Pulmonary artery endothelial cell (primary cell): ENCODE measurements around the gene OCA2. TPM values are rescaled to one million over a fixed set of nuclear protein-coding genes. Genes with fewer than 3 reads are reported as not detected.
"Not testable (repeated sequence)": the region's sequence is repeated elsewhere in the genome, so short reads cannot be mapped to it uniquely, and the experiment has no call there.

Source experiments
- DNase-seq: peaks from one replicate; pipeline ENCODE4 v3.0.0-alpha.2; 2011; ENCODE audit warnings: low read depth, low spot score
- total RNA-seq: library from RNA; depleted of rRNA; stranded (reverse); fragments of >200 nt; gene quantifications from 2 replicates; pipeline ENCODE4 v1.2.3, GENCODE V29; 2014

The OCA2 gene
- total RNA-seq, 1 donor from 2014 or later, result not detected

DNA sequence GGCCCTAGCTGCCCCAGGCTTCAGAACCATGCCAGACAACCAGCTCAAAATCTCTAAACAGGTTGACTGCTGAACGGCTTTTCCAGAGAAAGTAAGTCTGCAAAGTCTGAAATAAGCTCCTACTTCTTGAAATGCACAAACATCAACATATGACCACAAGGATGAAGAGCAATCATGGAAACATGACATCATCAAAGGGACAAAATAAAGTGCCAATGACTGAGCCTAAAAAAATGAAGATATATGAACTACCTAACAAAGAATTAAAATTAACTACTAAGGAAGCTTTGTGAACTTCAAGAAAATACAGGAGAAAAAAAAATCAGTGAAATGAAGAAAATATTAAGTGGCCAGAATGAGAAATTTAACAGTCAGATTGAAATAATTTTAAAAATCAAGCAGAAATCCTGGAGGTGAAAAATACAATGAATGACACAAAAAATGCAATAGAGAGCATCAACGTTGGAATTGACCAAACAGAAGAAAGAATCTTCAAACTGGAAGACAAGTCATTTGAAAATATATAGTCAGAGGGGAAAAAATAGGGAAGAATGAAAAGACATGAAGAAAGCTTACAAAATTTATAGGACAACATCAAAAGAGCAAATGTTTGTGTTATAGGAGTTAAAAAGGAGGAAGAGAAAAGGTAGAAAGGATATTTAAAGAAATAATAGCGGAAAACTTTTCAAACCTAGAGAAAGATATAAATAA lies 364.2 kb downstream of the OCA2 start:
- DNase-seq, result no peak

DNA sequence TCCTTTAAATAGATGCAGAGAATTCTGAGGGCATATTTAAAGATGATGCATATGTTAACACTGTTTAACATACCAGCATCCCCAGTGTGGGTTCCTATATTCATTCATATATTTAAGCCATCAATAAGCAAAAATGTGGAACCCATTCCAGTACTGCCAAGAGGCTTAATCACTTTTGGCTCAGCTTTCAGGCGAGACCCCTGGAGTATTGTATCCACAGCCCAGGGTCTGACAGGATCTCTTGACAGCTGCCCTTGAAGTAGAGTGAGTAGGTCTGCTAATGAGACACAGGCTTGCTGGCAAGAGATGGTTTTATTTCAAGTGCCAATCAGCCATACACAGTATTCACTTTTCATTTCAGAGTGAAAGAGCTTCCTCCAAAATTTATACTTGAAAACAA lies 367.3 kb downstream of the OCA2 start:
- DNase-seq, result no peak

DNA sequence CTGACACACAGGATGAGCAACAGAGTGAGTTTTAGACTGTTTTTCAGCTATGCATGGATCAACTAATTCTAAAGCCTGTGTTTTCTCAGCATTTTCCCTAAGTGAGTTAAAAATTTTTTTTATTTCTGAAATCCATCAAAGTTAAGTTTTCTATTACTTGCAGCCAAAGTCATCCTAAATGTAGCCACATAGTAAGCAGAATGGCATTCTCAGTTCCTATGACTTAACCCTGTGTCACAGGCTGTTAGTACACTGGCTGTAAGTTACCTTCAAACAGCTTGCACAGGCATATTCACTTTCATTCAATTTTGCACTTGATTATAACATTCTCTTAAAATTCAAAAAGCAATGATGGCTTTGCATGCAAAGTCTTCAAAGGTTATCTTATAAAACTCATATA lies 368.2 kb downstream of the OCA2 start:
- no peak for DNase-seq

DNA sequence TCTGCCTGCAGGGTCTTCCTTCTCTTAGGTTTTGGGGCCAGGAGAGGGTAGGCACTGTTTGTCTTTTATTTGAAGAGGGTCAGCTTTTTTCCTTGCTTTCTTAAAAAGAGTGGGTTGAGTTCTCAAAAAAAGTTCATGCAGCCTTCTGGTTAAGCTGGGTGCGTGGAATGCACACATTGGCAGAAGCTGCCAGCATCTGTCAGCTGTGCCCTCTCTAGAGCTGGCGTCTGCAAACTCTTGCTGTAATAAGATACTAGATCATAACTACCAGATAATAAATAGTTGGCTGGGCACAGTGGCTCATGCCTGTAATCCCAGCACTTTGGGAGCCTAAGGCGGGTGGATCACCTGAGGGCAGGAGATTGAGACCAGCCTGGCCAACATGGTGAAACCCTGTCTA lies 373.4 kb downstream of the OCA2 start:
- DNase-seq, result no peak

DNA sequence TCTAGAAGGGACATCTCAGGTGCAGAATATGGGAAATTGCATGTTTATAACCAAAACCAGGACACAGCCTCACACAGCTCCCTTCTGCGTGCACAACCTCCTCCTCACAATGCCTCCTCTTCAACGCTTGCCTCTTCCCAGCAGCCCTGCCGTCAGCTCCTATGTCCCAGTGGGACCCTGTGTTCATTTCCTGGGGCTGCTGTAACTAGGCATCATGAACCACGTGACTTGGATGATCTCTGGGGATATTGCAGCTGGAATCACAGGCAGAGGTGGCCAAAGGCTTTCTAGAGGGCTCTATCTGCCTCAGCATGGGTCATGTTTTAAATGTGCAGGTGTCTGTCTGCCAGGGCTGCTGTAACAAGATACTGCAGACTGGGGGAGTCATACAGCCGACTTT lies 375.3 kb downstream of the OCA2 start:
- no peak for DNase-seq

DNA sequence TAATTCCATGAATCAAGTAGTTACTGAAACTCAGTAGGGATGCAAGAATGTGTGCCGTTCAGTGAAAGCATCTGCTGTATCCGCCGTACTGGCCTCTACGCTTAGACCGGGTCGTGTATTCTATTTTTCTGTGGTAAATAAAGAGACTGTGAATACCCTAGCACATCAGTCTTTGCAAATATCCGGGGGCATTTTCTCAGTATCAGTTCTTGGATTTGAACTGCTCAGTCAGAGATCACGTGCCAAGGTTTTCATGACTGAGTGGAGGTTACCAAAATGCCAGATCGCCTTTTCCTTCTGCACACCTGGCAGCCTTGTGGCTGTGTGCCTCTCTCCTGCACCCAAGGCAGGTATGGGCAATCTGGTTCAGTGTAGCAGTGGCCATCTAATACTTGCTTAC lies 377.0 kb downstream of the OCA2 start:
- DNase-seq, result no peak

DNA sequence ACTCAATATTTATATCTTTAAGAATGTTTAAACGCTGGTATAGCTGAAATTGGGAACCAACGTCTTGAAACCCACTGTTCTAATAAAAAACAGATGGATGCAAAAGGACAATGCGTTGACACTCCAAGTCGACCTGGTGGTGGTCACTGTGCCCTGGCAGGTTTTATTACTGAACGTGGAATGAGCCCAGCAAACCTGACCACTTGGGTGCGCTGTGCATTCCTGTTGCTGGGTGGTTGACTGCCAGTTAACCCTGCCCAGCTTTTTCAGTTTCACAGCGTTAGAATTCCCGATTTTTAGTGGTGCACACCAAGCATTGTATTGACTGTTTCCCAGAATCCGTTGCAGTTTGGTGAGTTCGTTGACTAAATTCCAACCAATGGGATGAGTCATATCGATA lies 384.4 kb downstream of the OCA2 start:
- DNase-seq, result no peak

DNA sequence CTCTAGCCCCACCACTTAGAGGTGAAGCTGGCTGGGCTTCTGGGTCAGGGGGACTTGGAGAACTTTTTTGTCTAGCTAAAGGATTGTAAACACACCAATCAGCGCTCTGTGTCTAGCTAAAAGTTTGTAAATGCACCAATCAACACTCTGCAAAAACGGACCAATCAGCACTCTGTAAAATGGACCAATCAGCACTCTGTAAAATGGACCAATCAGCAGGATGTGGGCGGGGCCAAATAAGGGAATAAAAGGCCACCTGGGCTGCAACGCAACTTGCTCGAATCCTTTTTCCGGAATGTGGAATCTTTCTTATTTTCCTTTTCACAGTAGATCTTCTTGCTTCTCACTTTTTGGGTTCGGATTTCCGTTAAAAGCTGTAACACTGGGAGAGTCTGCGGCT lies 385.3 kb downstream of the OCA2 start:
- not testable (repeated sequence) for DNase-seq

DNA sequence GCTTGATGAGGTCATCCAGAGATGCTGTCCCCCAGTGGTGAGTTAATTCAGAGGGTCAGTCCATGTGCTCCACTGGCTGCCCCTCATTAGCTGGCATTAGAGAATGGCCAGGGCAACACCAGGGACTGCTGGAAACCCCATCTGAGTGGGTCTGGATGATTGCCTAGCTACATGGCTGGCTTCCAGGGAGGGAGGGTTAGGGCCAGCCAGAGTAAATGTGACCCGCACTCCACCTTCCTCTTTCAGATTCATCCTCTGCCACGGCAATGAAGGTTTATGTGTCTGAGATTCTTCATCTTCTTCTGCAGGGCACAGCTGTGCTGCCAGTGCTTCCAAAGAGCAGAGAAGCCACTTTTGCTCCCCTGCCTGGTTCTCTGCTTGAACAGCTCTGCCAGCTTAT lies 391.9 kb downstream of the OCA2 start:
- DNase-seq, result no peak

DNA sequence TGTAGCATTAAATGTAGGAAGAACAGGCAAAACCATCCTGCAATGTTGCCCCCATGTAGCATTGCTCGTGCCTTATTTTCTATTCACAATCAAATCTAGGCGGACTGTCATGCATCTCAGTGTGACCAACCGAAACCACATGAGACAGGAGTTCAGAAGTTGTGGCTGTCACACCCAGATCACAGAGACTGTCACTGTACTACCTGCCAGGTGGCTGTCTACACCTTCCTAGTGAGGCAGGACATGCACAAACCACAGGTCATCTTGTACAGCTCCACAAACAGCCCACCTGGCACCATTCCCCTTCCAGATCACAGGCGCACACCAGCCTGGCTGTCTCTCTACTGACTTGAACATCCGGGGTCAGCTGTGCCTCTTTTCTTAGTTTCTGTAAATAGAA lies 392.8 kb downstream of the OCA2 start:
- DNase-seq, result no peak

DNA sequence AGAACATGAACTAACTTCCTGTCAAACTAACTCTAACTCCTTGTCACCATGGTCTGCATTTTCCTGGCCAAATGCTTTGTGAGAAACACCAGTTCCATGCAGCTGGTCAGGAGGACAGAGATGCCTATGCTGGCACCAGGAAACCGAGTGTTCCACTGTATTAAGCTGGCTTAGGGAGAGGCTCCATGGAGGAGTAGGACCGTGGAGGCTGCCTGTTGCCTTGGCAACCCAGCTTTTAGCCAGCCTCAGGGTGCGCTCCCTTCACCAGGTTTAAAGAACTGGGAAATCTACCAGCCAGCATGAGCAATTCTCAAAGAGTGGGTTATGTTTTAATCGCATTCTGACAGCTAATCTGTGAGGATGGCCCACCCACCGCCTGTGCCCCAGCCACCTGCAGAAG lies 394.1 kb downstream of the OCA2 start:
- DNase-seq, result no peak

Other genes starting within 250 kb of the OCA2 start
- 62.4 and 84.9 TPM in 2 replicates for gene HERC2, start 222.9 kb upstream of the OCA2 start, total RNA-seq